PFSK-1 (cell line): ENCODE measurements around the gene MRPS18B.

Experiments
- FOXP2 ChIP-seq: optimal IDR thresholded peaks from 2 replicates; pipeline ENCODE3; 2011; ENCODE audit warnings: borderline replicate concordance, control low read depth, inconsistent platforms; ENCODE audit not compliant: insufficient read depth; ENCODE audit errors: extremely low read length, extremely low read depth
- POLR2AphosphoS5 ChIP-seq: IDR thresholded peaks from 2 replicates; pipeline ENCODE4 v1.6.1; 2012; ENCODE audit warnings: low read depth, mild to moderate bottlenecking, control low read depth, low read length, moderate library complexity
- REST ChIP-seq, 2 experiments: IDR thresholded peaks; 2 replicates each; pipeline versions ENCODE4 v1.6.1 to v1.8.0; 2011 to 2012; ENCODE audit warnings: low read depth in 2 of 2, low read length in 2 of 2, control low read depth in 1 of 2, inconsistent platforms in 1 of 2, mild to moderate bottlenecking in 1 of 2, moderate library complexity in 1 of 2; ENCODE audit not compliant: insufficient read depth in 1 of 2
- SIN3A ChIP-seq: IDR thresholded peaks from 2 replicates; pipeline ENCODE4 v1.6.1; 2012; ENCODE audit warnings: mild to moderate bottlenecking, low read length, moderate library complexity, borderline replicate concordance; ENCODE audit not compliant: insufficient read depth
- TAF1 ChIP-seq: IDR thresholded peaks from 2 replicates; pipeline ENCODE4 v1.6.1; 2012; ENCODE audit warnings: low read length, control low read depth, borderline replicate concordance; ENCODE audit not compliant: insufficient read depth

MRPS18B gene

GRCh38 chr6:30651143-30651542 is 33.5 kb downstream of the MRPS18B start:
- TF ChIP-seq FOXP2 (no peak), SIN3A (no peak), TAF1 (no peak), REST (IDR thresholded peaks at IDR 0.05; ENCODE audit: insufficient read depth in 1 of 2, low read depth in 2 of 2, low read length in 2 of 2) (no peak), POLR2AphosphoS5 (no peak)

GRCh38 chr6:30654798-30655742 is 37.4 kb downstream of the MRPS18B start:
- TF ChIP-seq REST (IDR thresholded peaks at IDR 0.05; ENCODE audit: insufficient read depth in 1 of 2, low read depth in 2 of 2, low read length in 2 of 2) (no peak), POLR2AphosphoS5 (no peak), FOXP2 (no peak), SIN3A (no peak), TAF1 (no peak)

GRCh38 chr6:30655743-30656094 is 38.1 kb downstream of the MRPS18B start:
- no peak for TF ChIP-seq FOXP2
- no peak for TF ChIP-seq POLR2AphosphoS5
- no peak for TF ChIP-seq REST (IDR thresholded peaks at IDR 0.05; ENCODE audit: insufficient read depth in 1 of 2, low read depth in 2 of 2, low read length in 2 of 2)
- no peak for TF ChIP-seq TAF1
- no peak for TF ChIP-seq SIN3A

GRCh38 chr6:30656513-30656912 is 38.9 kb downstream of the MRPS18B start:
- TF ChIP-seq REST (IDR thresholded peaks at IDR 0.05; ENCODE audit: insufficient read depth in 1 of 2, low read depth in 2 of 2, low read length in 2 of 2) (no peak), FOXP2 (no peak), POLR2AphosphoS5 (no peak), TAF1 (no peak), SIN3A (no peak)

- TF ChIP-seq POLR2AphosphoS5: no peak
- TF ChIP-seq TAF1: no peak
- no peak for TF ChIP-seq FOXP2
- TF ChIP-seq SIN3A: no peak
- no peak for TF ChIP-seq REST (IDR thresholded peaks at IDR 0.05; ENCODE audit: insufficient read depth in 1 of 2, low read depth in 2 of 2, low read length in 2 of 2)
These were observed 39.8 kb downstream of the MRPS18B start for GRCh38 chr6:30657454-30657853.
